Upper lobe of left lung (tissue), 4 donors: ENCODE measurements around the gene GPR162.

ENCODE experiments used
- EP300 ChIP-seq, 4 donors: sonication (generic); formaldehyde crosslinking; IDR thresholded peaks; one replicate each; pipeline ENCODE4 v1.5.1; 2017; ENCODE audit warnings: antibody characterized with exemption in 4 of 4, control low read depth in 2 of 4
- TF ChIP-seq, protein P1 (sequence below), 6 experiments: fragments of 450-650 bp in 4 of 6; fragments of 200-600 bp in 2 of 6; sonication (generic) in 2 of 6; IDR thresholded peaks; one replicate each; pipeline ENCODE4 v1.5.1; 2016 to 2019; ENCODE audit warnings: antibody characterized with exemption in 6 of 6

DNA sequence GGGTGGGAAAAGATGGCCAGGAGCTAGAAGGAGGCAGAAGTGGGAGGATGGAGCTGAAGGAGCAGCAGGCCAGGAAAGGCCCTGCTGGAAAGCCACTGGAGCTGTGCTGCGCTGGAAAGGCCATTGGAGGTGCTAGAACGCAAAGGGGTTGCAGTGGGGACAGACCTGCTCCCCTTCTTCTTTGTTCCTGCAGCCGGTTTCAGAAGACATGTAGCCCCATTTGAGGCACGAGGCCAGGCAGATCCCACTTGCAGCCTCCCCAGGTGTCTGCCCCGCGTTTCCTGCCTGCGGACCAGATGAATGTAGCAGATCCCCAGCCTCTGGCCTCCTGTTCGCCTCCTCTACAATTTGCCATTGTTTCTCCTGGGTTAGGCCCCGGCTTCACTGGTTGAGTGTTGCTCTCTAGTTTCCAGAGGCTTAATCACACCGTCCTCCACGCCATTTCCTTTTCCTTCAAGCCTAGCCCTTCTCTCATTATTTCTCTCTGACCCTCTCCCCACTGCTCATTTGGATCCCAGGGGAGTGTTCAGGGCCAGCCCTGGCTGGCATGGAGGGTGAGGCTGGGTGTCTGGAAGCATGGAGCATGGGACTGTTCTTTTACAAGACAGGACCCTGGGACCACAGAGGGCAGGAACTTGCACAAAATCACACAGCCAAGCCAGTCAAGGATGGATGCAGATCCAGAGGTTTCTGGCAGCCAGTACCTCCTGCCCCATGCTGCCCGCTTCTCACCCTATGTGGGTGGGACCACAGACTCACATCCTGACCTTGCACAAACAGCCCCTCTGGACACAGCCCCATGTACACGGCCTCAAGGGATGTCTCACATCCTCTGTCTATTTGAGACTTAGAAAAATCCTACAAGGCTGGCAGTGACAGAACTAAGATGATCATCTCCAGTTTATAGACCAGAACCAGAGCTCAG, 2.3 kb upstream of the GPR162 start:
- TF ChIP-seq, protein P1, sequence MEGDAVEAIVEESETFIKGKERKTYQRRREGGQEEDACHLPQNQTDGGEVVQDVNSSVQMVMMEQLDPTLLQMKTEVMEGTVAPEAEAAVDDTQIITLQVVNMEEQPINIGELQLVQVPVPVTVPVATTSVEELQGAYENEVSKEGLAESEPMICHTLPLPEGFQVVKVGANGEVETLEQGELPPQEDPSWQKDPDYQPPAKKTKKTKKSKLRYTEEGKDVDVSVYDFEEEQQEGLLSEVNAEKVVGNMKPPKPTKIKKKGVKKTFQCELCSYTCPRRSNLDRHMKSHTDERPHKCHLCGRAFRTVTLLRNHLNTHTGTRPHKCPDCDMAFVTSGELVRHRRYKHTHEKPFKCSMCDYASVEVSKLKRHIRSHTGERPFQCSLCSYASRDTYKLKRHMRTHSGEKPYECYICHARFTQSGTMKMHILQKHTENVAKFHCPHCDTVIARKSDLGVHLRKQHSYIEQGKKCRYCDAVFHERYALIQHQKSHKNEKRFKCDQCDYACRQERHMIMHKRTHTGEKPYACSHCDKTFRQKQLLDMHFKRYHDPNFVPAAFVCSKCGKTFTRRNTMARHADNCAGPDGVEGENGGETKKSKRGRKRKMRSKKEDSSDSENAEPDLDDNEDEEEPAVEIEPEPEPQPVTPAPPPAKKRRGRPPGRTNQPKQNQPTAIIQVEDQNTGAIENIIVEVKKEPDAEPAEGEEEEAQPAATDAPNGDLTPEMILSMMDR (IDR thresholded peaks at IDR 0.05), result no peak
- no peak for TF ChIP-seq EP300 (IDR thresholded peaks at IDR 0.05)
